ENCODE results near the gene TP53RK.

- TF ChIP-seq, protein P1, sequence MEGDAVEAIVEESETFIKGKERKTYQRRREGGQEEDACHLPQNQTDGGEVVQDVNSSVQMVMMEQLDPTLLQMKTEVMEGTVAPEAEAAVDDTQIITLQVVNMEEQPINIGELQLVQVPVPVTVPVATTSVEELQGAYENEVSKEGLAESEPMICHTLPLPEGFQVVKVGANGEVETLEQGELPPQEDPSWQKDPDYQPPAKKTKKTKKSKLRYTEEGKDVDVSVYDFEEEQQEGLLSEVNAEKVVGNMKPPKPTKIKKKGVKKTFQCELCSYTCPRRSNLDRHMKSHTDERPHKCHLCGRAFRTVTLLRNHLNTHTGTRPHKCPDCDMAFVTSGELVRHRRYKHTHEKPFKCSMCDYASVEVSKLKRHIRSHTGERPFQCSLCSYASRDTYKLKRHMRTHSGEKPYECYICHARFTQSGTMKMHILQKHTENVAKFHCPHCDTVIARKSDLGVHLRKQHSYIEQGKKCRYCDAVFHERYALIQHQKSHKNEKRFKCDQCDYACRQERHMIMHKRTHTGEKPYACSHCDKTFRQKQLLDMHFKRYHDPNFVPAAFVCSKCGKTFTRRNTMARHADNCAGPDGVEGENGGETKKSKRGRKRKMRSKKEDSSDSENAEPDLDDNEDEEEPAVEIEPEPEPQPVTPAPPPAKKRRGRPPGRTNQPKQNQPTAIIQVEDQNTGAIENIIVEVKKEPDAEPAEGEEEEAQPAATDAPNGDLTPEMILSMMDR (IDR thresholded peaks at IDR 0.05): no peak
- no peak for TF ChIP-seq EZH2phosphoT487 (IDR thresholded peaks at IDR 0.05)
- no peak for TF ChIP-seq EZH2 (IDR thresholded peaks at IDR 0.05)
These were observed 7.6 kb upstream of the TP53RK start for GRCh38 chr20:46696791-46697279.

Data from neural progenitor cell (in vitro differentiated cells).